ENCODE results near the gene CNOT6L.

DNA sequence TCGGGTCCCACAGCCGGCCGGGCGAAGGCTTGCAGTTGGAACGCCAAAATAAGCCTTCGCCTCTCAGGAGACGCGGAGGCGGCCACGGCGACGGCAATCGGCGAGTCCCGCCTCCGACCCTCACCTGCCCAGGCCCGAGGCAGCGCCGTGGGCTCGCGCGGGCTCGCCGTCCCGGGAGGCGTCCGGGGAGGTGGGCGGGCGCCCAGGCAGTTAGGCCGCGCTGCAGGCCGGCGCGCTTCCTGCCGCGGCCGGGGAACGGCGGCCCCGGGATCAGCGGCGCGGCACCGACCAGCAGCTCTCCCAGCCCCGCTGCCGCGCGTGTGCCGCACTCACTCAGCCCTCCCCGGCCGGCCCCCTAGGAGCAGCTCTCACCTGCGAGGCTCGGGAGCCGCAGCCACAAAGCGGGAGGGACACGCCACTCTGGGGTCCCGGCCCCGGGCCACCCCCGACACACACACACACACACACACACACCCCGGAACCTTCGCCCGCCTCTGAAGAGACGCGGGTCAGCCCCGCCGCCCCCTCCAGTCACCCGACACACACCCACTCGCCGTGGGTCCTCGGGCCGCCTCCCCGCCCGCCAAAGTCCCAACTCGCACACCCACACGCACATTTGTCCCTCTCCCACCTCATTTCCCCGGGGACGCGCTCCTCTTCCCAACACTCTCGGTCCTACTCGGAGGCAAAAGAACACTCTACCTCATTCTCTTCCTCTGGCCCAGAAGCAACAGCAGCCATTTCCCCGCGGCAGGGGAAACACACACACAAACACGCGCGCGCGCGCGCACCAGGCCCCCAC is at the start of gene CNOT6L:
- TF ChIP-seq, protein P1, sequence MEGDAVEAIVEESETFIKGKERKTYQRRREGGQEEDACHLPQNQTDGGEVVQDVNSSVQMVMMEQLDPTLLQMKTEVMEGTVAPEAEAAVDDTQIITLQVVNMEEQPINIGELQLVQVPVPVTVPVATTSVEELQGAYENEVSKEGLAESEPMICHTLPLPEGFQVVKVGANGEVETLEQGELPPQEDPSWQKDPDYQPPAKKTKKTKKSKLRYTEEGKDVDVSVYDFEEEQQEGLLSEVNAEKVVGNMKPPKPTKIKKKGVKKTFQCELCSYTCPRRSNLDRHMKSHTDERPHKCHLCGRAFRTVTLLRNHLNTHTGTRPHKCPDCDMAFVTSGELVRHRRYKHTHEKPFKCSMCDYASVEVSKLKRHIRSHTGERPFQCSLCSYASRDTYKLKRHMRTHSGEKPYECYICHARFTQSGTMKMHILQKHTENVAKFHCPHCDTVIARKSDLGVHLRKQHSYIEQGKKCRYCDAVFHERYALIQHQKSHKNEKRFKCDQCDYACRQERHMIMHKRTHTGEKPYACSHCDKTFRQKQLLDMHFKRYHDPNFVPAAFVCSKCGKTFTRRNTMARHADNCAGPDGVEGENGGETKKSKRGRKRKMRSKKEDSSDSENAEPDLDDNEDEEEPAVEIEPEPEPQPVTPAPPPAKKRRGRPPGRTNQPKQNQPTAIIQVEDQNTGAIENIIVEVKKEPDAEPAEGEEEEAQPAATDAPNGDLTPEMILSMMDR (IDR thresholded peaks at IDR 0.05): no peak
- TF ChIP-seq POLR2A (IDR thresholded peaks at IDR 0.05): no peak
- TF ChIP-seq EP300 (IDR thresholded peaks at IDR 0.05): no peak
